Limb (tissue), 2 donors: Measurements from ENCODE around the gene PHC3.
"Not testable (repeated sequence)": the region's sequence is repeated elsewhere in the genome, so short reads cannot be mapped to it uniquely, and the experiment has no call there.

Experiments
- DNase-seq, 2 donors: peaks; one replicate each; pipeline ENCODE4 v3.0.0-alpha.2; 2016; ENCODE audit errors: extremely low spot score in 2 of 2

Gene PHC3

DNA sequence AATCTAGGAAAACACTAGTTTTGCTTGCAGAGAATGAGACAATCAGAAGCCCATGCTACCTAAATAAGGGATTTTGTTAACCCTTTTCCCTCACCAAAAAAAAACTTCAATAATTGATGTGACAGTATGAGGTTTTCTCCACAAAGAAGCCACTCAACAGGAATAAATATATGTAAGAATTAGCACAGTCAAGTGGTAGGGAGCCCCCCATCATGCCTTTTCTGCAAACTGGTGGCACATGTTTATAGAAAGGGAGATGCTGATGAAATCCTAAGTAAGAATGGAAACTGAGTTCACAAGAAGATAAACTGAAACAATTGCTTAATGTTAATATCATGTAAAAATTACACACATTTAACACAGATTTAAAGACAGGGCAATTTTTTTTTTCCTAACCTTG, 51.0 kb downstream of the PHC3 start:
- DNase-seq: no peak

GRCh38 chr3:170128977-170129431, 52.5 kb downstream of the PHC3 start:
- DNase-seq: no peak

DNA sequence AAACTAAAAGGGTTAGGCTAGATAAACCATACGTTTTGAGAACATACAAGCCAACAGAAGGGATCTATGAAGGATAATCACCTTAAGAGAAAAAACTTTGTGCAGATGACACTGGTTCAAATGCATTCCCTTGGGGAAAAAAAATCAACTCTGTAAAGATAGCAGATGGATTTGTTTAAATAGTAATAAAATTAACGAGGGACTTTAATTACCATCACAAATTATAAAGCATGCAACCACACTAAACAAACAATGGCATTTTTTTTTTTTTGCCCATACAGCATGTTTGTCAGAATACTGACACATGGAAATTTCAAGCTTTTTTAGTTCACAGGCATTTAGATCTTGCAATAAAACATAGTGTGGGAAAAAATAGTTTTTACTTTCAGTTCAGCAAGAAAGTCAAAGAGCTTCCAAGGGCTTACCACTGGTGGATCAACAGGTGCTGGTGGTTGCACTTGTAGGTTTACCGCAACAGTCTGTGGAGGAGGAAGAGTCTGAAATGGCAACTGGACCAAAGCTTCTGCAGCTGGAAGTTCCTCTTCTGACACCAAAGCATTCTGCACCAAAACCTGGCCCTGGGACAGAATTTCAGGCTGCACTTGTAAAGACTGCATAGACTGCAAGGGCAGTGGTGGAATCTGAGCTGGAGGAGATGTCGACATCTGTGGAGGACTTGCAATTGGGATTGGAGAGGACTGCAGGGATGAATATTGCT, 53.1 kb downstream of the PHC3 start:
- no peak for DNase-seq

GRCh38 chr3:170117134-170117533, 64.4 kb downstream of the PHC3 start:
- DNase-seq: no peak

DNA sequence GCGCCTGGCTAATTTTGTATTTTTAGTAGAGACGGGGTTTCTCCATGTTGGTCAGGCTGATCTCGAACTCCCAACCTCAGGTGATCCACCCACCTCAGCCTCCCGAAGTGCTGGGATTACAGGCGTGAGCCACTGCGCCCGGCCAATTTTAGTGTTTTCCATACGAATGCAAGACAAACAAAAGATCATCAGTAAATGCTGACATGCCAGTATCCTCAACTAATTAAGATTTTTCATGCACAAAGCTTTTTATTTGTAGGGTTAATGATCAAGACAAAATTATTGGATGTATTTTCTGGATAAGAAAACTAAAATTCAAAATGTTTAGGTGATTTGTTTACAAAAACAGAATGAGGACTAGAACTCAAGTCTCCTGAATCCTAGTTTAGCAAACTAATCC, 67.4 kb downstream of the PHC3 start:
- DNase-seq: not testable (repeated sequence)

DNA sequence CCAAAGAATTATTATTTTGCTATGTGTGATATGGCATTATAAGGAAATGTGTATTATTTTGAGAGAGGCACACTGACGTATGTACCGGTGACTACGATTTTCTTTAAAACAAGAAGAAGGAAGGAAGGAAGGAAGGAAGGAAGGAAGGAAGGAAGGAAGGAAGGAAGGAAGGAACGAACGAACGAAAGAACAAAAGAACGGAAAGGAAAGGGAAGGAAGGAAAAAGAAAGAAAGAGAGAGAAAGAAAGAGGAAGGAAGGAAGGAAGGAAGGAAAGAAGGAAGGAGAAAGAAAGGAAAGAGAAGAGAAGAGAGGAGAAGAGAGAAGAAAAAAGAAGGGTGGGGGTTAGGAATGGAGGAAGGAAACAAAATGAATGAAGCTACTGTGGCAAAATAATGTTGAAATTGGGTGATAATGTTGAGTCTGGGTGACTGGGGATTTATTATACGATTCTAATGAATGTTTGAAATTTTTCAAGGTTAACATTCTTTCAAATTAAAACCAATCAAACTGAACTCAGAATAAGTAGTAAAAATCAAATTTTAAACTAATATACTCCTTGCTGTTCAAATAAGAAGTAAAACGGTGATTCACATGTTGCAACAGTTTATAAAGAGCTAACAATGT, 70.3 kb downstream of the PHC3 start:
- DNase-seq: no peak

DNA sequence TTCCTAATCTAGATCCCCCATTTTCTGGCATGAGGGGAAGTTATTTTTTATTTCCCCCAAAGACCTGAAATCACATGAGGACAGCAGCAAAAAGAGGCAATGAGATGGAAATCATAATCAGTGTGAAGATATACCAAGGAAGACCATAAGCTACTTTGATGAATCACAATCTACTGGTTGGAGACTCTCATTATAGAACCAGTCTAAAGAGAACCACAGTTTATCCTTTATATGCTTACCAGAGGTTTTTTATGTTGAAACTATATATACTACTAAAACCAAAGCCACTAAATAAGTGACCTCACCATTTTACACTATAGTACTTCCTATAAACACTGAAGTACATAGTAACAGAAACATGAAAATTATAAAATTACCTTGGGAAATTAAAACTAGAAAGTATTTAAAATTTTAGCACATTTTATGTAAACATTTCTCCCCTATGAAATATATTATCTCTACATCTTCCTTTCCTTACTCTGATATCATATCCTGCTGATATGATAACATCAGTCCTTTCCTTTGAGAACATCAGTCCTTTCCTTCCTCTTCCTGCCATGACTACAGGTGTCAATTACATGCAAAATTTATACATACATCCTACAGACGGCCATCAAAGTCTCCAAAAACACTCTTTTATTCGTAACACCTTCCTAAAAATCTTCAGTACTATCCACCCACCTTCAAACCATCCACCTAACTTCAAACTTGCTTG, 71.8 kb downstream of the PHC3 start:
- DNase-seq: no peak

GRCh38 chr3:170108955-170109354, 72.6 kb downstream of the PHC3 start:
- DNase-seq: no peak

DNA sequence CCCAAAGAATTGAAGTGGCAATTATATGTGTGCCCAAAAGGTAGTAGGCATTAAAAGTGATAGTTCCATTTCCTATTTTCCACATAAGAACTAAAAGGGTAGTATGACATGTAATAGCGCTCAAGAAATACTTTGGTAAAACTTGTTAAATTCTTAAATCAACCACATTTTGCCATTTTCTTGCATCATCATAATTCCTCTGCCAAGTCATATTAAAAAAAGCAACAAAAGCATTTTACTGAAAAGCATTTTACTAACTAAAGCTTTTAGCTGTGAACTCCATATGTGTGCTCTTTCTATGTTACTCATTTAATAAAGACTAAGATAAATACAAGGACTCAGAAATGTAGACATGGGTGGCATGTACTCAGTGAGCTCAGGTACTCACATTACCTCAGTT, 73.6 kb downstream of the PHC3 start:
- DNase-seq: no peak

DNA sequence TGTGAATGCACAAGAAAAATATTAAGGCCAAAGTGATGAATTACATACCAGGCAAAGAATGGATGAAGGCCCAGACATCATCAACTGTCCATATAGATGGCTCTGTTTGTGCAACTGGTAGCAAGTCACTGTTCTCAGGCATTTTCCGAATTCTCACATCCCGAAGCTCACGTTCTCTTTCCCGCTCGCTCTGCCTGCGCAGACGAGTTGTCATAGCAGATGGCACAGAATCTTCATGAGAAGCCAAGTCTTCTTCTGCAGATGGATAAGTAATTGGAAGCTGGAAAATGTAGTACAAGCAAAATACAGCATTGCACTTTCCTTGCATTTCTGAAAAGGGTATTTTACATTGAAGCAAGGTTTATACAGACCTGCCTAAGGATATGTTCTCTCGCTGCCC, 79.1 kb downstream of the PHC3 start:
- no peak for DNase-seq

DNA sequence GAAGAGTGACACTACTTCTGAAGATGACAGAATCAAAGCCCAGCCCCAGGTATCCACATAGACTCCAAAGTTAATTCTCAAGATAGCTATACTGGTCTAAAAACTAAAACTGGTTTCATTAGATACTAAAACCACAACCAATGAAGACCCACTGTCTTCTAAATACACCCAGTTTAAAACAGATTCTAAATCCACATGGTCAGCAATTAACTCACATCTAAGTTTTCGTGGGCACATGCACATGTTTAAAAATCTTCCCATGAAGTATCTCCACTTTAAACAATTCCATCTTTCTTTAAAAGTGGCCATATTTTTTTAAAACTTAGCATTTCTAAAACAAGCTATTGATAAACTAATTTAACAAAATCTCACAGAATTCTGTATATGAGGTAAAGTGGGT, 80.6 kb downstream of the PHC3 start:
- DNase-seq: no peak

GRCh38 chr3:170098753-170099152, 82.8 kb downstream of the PHC3 start:
- no peak for DNase-seq

DNA sequence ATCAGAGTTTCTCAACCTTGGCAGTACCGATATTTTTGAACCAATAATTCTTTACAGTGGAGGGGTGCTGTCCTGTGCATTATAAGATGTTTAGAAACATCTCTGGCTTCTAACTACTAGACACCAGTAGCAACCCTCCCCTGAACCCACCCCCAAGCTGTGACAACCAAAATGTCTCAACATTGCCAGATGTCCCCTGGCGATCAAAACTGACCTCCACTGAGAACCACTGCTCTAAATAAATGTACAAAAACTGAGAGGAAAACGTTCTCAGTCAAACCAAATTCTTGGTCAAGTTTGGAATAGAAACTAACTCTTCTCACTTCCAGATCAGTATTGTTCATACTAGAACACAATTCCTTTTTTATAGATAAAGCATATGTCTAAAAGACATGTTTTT, 85.2 kb downstream of the PHC3 start:
- DNase-seq: no peak

GRCh38 chr3:170095771-170096170, 85.8 kb downstream of the PHC3 start:
- DNase-seq: no peak

DNA sequence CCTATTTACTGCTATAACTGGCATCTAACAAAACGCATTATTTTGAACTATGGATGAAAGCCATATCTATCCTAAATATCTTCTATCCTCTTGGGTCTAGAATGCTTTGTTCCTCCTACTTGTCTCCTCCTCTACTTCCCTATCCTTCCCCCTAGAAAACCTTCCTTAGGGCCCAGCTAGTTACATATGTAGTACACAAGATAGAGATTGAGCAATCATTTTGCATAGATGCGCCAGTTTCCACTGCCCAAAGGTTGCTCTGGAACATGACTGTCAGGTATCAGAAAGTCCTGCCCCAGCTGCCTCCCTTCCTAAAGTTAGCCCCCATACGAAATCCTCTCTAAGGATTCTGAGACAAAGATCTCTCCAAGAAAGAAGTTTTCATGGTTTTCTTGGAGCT, 88.6 kb downstream of the PHC3 start:
- no peak for DNase-seq

DNA sequence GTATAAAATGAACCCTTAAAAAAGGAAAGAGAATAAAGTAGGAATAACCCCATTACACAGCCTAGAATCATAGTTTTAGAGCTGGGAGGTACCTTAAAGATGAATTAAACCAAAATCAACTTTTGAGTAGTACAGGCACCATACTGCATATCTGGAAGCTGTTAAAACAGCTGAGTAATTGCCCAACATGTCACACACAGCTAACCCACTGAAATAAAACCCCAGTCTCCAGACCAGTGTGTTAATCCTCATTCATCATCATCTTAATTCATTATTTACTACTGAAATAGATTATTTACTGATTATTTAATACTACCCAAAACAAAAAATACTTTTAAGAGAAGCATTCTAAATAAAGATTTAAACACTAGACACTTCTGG, 90.9 kb downstream of the PHC3 start:
- no peak for DNase-seq

- DNase-seq: no peak
Observed at GRCh38 chr3:170089862-170090600, 91.5 kb downstream of the PHC3 start.

GRCh38 chr3:170085396-170085795, 96.1 kb downstream of the PHC3 start:
- no peak for DNase-seq

DNA sequence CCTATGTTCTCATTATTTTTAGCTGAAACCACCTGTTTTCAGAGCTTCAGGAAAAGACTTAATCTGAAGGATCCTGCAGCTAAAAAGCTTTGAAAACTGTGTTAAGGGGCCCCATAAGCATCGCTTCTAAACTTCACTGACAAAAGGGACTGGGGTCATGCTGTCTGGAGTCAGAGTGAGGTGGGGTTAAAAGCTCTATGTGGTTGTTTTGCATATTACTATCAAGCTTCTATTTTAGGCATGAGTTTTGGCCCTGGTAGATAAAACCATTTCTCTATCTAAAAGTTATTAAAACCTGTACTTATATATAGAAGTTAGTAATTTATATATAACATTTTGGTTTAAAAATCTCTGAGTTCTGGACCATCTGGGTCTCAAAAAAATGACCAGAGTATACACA, 98.2 kb downstream of the PHC3 start:
- DNase-seq: no peak

DNA sequence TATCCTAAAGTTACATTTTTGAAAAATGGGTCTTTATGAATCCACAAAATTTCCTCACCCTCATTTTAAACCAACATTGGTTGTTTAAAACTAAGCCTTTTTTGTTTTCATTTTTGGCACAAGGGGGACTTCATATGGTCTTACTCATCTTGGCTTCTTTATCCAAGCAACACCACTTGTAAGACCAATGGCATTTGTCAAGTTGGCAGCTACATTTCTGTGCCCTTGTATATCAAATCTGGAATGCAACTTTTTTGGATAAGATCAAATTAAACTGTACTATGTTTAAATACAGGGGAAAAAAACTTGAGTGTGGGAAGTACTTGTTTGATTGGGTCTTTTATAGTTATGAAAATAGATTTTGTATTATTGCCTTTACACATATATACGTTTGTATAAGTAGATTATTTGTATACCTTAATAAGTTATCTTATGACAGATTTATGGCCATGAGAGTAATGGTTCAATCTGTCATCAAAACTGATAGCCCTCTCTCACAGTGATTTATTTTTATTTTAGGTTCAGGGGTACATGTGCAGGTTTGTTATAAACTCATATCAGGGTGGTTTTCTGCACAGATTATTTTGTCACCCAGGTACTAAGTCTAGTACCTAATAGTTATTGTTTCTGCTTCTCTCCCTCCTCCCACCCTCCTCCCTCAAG, 100.3 kb downstream of the PHC3 start:
- DNase-seq: peak in 1 of 2 donors; percentile 3

GRCh38 chr3:170080605-170081004, 100.9 kb downstream of the PHC3 start:
- DNase-seq: no peak
